ENCODE measurements around the gene SPARCL1.

DNA sequence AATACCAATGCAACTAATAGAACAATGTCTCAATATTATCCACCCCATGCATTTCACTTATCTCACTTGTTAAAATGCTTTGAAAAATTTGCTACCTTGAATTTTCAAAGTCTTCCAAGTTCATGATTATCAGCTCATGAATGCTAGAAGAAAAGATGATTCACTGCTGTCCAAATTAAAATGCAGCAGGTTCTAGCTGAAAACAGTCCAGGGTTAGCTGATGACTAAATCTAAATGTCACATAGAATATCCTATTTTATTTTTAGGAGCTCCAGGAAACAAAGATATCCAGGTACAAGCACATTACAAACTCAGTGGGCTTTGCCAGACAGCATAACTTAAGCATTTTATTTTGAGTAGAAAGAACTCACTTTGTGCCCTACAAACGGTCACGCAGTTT lies 38.0 kb upstream of the SPARCL1 start:
- TF ChIP-seq EZH2 (IDR thresholded peaks at IDR 0.05; ENCODE audit: insufficient read depth, poor library complexity, severe bottlenecking) = no peak
- no peak for TF ChIP-seq EZH2phosphoT487 (IDR thresholded peaks at IDR 0.05; ENCODE audit: insufficient read depth, low read depth)
